Activated effector memory CD4-positive, alpha-beta T cell treated with anti-CD3 and anti-CD28 coated beads, Interleukin-2, amount 50 U/mL, for 16 hours (primary cell): ENCODE measurements around the gene ENDOV.

Experiments used
- DNase-seq: peaks from one replicate; pipeline ENCODE4 v3.0.0-alpha.2; 2020

ENDOV gene

GRCh38 chr17:80416260-80416939, 1.4 kb downstream of the ENDOV start:
- DNase-seq = peak; percentile 59

- peak; percentile 22 for DNase-seq
Observed at GRCh38 chr17:80416940-80417293, 1.9 kb downstream of the ENDOV start.

- peak; percentile 17 for DNase-seq
Observed at GRCh38 chr17:80418589-80418988, 3.6 kb downstream of the ENDOV start.

- DNase-seq = peak; percentile 33
Observed at GRCh38 chr17:80419255-80419654, 4.3 kb downstream of the ENDOV start.

GRCh38 chr17:80421381-80422090, 6.6 kb downstream of the ENDOV start:
- peak; percentile 53 for DNase-seq

- peak; percentile 59 for DNase-seq
Observed at GRCh38 chr17:80422276-80422675, 7.3 kb downstream of the ENDOV start.

GRCh38 chr17:80422981-80423380, 8.0 kb downstream of the ENDOV start:
- peak; percentile 43 for DNase-seq

GRCh38 chr17:80423536-80424225, 8.7 kb downstream of the ENDOV start:
- DNase-seq = peak; percentile 54

- DNase-seq = no peak
Observed at GRCh38 chr17:80424261-80424660, 9.3 kb downstream of the ENDOV start.

GRCh38 chr17:80424878-80425765, 10.2 kb downstream of the ENDOV start:
- no peak for DNase-seq

GRCh38 chr17:80425835-80426426, 11.0 kb downstream of the ENDOV start:
- DNase-seq = no peak

GRCh38 chr17:80426671-80427326, 11.8 kb downstream of the ENDOV start:
- DNase-seq = peak; percentile 95

- no peak for DNase-seq
Observed at GRCh38 chr17:80427366-80428282, 12.7 kb downstream of the ENDOV start.

GRCh38 chr17:80428363-80428762, 13.4 kb downstream of the ENDOV start:
- DNase-seq = no peak

- DNase-seq = no peak
Observed at GRCh38 chr17:80428796-80429195, 13.8 kb downstream of the ENDOV start.

GRCh38 chr17:80429356-80430275, 14.6 kb downstream of the ENDOV start:
- no peak for DNase-seq

GRCh38 chr17:80430446-80431245, 15.7 kb downstream of the ENDOV start:
- no peak for DNase-seq

- DNase-seq = no peak
Observed at GRCh38 chr17:80431246-80432195, 16.6 kb downstream of the ENDOV start.
